Nephron (organoid): ENCODE measurements around the gene SYPL1.

ENCODE experiments used
- H3K27ac Mint-ChIP-seq, 3 experiments: 2 replicates each; pipeline ENCODE4 v1.8.0; 2020; ENCODE audit warnings: mixed read lengths in 3 of 3, mild to moderate bottlenecking in 2 of 3, moderate library complexity in 1 of 3
- H3K27me3 Mint-ChIP-seq: 2 replicates; pipeline ENCODE4 v1.8.0; 2021; ENCODE audit warnings: low read depth, mild to moderate bottlenecking, moderate library complexity, mixed read lengths
- H3K36me3 Mint-ChIP-seq: 2 replicates; pipeline ENCODE4 v1.8.0; 2020; ENCODE audit warnings: low read depth, mixed read lengths
- H3K4me1 Mint-ChIP-seq: 2 replicates; pipeline ENCODE4 v1.8.0; 2020; ENCODE audit warnings: mixed read lengths
- H3K4me3 Mint-ChIP-seq, 3 experiments: 2 replicates each; pipeline ENCODE4 v1.8.0; 2020; ENCODE audit warnings: mild to moderate bottlenecking in 3 of 3, mixed read lengths in 3 of 3, moderate library complexity in 2 of 3
- H3K9me3 Mint-ChIP-seq: 2 replicates; pipeline ENCODE4 v1.8.0; 2020; ENCODE audit warnings: mixed read lengths
- TF ChIP-seq, protein P1 (sequence below), 3 experiments: fragments of 200-600 bp; sonication (generic); IDR thresholded peaks; one replicate each; pipeline ENCODE4 v1.5.0; 2021; ENCODE audit warnings: antibody characterized with exemption in 3 of 3; ENCODE audit not compliant: unreplicated experiment in 3 of 3

Gene SYPL1

DNA sequence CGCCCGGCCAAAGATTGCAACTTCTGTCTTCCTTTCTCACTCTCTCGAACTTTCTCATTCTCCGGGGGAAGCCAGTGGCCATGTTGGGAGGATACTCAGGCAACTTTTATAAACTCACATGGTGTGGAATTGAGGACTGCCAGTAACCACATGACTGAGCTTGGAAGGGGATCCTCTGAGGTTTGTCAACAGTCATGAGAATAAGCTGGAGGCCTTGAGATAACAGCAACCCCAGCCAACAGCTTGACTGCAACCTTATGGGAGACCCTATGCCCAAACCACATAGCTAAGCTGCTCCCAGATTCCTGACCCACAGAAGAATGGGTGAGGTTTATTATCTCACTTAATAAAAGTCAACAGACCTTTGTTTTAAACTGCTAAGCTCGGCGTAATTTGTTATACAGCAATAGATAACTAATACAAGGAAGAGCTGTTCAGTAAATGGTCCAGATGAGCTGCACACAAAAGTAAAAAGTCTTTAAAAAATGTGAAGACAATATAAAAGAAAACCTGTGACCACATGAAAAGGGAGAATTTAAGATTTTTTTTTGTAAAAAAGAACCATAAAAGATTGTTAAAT is 9.6 kb downstream of the SYPL1 start:
- Mint-ChIP-seq H3K27ac (peak overlapping the region in 1 of 3 experiments; percentile 5), H3K4me3 (no peak overlapping the region), H3K27me3 (no peaks in the 10 kb centered on the region), H3K4me1 (peaks cover 20% of the 10 kb centered on the region), H3K9me3 (no peaks in the 10 kb centered on the region), H3K36me3 (peaks cover 14% of the 10 kb centered on the region)
- TF ChIP-seq, protein P1, sequence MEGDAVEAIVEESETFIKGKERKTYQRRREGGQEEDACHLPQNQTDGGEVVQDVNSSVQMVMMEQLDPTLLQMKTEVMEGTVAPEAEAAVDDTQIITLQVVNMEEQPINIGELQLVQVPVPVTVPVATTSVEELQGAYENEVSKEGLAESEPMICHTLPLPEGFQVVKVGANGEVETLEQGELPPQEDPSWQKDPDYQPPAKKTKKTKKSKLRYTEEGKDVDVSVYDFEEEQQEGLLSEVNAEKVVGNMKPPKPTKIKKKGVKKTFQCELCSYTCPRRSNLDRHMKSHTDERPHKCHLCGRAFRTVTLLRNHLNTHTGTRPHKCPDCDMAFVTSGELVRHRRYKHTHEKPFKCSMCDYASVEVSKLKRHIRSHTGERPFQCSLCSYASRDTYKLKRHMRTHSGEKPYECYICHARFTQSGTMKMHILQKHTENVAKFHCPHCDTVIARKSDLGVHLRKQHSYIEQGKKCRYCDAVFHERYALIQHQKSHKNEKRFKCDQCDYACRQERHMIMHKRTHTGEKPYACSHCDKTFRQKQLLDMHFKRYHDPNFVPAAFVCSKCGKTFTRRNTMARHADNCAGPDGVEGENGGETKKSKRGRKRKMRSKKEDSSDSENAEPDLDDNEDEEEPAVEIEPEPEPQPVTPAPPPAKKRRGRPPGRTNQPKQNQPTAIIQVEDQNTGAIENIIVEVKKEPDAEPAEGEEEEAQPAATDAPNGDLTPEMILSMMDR (IDR thresholded peaks at IDR 0.05; ENCODE audit: unreplicated experiment in 3 of 3): no peak

GRCh38 chr7:106101726-106102125 is 10.4 kb downstream of the SYPL1 start:
- no peaks in the 10 kb centered on the region for H3K9me3 Mint-ChIP-seq
- H3K4me3 Mint-ChIP-seq: no peak overlapping the region
- peaks cover 16% of the 10 kb centered on the region for H3K36me3 Mint-ChIP-seq
- H3K4me1 Mint-ChIP-seq: peaks cover 20% of the 10 kb centered on the region
- no peak overlapping the region for H3K27ac Mint-ChIP-seq
- H3K27me3 Mint-ChIP-seq: no peaks in the 10 kb centered on the region
- TF ChIP-seq, protein P1 (IDR thresholded peaks at IDR 0.05; ENCODE audit: unreplicated experiment in 3 of 3): no peak

DNA sequence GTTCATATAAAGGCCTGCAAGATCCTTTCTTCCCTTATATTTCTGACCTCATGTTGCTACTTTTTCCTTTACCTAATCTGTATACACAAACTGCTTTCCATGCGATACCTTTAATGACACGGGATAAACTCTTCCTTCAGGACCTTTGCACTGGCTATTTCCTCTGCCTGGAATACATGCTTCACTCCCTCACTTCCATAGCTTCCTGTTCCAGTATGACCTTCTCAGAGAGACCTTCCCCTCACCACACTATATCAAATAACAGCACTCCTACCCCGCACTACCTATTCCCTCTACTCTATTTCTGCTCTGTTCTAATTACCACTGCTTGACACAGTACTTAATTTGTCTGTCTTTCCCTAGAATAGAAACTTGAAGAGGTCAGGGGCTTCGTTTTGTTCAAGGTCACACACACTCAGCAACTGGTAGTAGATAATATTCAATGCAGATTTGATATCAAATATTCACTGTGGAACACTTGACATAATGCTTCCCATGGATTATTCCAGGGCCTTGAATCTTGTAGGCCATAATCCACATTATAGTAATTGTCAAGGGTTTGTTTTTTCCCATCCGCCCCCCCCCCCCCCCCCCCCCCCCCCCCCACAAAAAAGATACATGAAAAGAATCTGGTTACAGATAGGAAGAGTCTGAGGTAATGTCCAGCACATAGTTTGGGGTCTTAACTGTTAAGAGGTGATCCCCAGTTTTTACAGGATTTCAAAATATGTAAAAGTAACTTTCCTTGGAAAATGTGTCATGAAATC is 11.1 kb downstream of the SYPL1 start:
- Mint-ChIP-seq H3K4me1 (peaks cover 20% of the 10 kb centered on the region), H3K27me3 (no peaks in the 10 kb centered on the region), H3K4me3 (peak overlapping the region in 1 of 3 experiments; percentile 5), H3K27ac (no peak overlapping the region), H3K36me3 (peaks cover 22% of the 10 kb centered on the region), H3K9me3 (no peaks in the 10 kb centered on the region)
- TF ChIP-seq, protein P1 (IDR thresholded peaks at IDR 0.05; ENCODE audit: unreplicated experiment in 3 of 3): no peak

DNA sequence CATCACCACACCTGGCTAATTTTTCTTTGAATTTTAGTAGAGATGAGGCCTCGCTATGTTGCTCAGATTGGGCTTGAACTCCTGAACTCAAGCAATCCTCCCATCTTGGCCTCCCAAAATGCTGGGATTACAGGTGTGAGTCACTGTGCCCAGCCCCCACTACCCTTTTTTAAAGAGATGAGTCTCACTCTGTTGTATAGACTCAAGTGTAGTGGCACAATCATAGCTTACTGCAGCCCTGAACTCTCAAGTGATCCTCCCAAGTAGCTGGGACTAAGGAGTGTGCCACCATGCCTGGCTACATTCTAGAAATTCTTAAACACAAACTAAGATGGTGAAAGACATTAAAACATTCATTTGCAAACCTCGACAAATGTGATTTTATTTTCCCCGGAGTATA is 12.6 kb downstream of the SYPL1 start:
- Mint-ChIP-seq H3K27me3 (no peaks in the 10 kb centered on the region), H3K9me3 (no peaks in the 10 kb centered on the region), H3K36me3 (peaks cover 23% of the 10 kb centered on the region), H3K4me1 (peaks cover 20% of the 10 kb centered on the region), H3K27ac (no peak overlapping the region), H3K4me3 (no peak overlapping the region)
- TF ChIP-seq, protein P1 (IDR thresholded peaks at IDR 0.05; ENCODE audit: unreplicated experiment in 3 of 3): no peak

DNA sequence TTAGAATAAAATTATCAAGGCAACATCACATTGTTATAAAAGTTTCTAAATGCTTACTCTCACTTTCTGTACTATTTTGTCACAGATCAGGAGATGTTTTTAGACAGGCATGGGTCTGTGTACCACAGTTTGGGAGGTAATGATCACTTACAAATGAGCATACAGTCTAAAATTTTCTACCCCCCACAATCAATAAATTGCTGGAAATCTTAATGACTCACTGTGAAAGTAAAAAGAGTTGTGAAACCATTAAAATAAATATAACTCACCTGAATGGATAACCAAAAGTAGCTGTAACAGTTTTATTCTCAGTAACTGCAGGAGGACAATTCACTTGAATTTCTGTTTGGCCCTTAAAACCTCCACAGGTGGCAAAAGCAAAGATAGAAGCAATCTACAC is 13.2 kb downstream of the SYPL1 start:
- no peaks in the 10 kb centered on the region for H3K9me3 Mint-ChIP-seq
- peaks cover 20% of the 10 kb centered on the region for H3K4me1 Mint-ChIP-seq
- TF ChIP-seq, protein P1 (IDR thresholded peaks at IDR 0.05; ENCODE audit: unreplicated experiment in 3 of 3): no peak
- H3K27ac Mint-ChIP-seq: no peak overlapping the region
- H3K27me3 Mint-ChIP-seq: no peaks in the 10 kb centered on the region
- no peak overlapping the region for H3K4me3 Mint-ChIP-seq
- H3K36me3 Mint-ChIP-seq: peaks cover 26% of the 10 kb centered on the region

DNA sequence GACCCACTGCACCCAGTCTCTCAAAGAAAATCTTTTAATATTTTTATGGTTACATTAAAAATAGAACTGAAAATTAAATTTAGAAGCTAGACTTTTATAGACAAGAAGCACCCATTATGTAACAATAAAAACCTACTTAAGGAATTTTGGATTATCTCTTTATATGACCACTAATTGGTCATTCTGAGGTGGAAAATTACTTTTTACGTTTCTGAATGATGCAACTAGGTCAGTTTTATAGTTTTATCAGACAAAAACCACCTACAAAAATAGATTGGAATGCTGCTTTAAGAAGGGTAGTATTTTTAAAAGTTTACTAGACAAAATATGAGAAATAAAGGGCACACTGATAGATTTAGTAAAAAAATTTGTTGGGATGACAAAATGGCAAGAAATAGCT is 16.5 kb downstream of the SYPL1 start:
- Mint-ChIP-seq H3K36me3 (peaks cover 49% of the 10 kb centered on the region), H3K4me1 (peaks cover 2% of the 10 kb centered on the region), H3K9me3 (no peaks in the 10 kb centered on the region), H3K27ac (no peak overlapping the region), H3K4me3 (no peak overlapping the region), H3K27me3 (no peaks in the 10 kb centered on the region)
- TF ChIP-seq, protein P1 (IDR thresholded peaks at IDR 0.05; ENCODE audit: unreplicated experiment in 3 of 3): no peak
